ENCODE measurements around the gene WIPI1.

- TF ChIP-seq BHLHE40 (IDR thresholded peaks at IDR 0.05; ENCODE audit: borderline replicate concordance): no peak
- no peak for TF ChIP-seq SUZ12 (IDR thresholded peaks at IDR 0.05)
- TF ChIP-seq L3MBTL2 (conservative IDR thresholded peaks at IDR 0.05): no peak
- TF ChIP-seq SP1 (IDR thresholded peaks at IDR 0.05): no peak
Observed at GRCh38 chr17:68461589-68461988, 4.3 kb upstream of the WIPI1 start.

All from HEK293T (cell line).